Umbilical cord (tissue), 1 donor: ENCODE results near the gene GPR132. TPM values are rescaled to one million over a fixed set of nuclear protein-coding genes. Genes with fewer than 3 reads are reported as not detected.

Experiments
- total RNA-seq: library from RNA; depleted of rRNA; stranded (reverse); fragments of >200 nt; gene quantifications from one replicate; pipeline ENCODE4 v1.2.3, GENCODE V29; 2014; ENCODE audit warnings: low replicate concordance; ENCODE audit not compliant: insufficient read depth

Gene GPR132
- total RNA-seq, 1 donor from 2014 or later: 4.1 TPM

Other genes with a start within 250 kb of the GPR132 start
- gene CEP170B, start 200.2 kb downstream of the GPR132 start, total RNA-seq: 7.9 TPM
- 2.4 TPM for gene PLD4, start 140.6 kb downstream of the GPR132 start, total RNA-seq
- gene AHNAK2, start 87.1 kb downstream of the GPR132 start, total RNA-seq: 59.0 TPM
- gene CLBA1, start 79.6 kb downstream of the GPR132 start, total RNA-seq: 6.5 TPM
- 21.7 TPM for gene CDCA4, start 44.3 kb downstream of the GPR132 start, total RNA-seq
- gene JAG2, start 103.3 kb upstream of the GPR132 start, total RNA-seq: 7.0 TPM
- 15.9 TPM for gene NUDT14, start 115.9 kb upstream of the GPR132 start, total RNA-seq
- gene BTBD6, start 183.1 kb upstream of the GPR132 start, total RNA-seq: 33.0 TPM
- gene BRF1, start 235.6 kb upstream of the GPR132 start, total RNA-seq: 41.9 TPM
- 17.8 TPM for gene PACS2, start 249.3 kb upstream of the GPR132 start, total RNA-seq